GM12892 (cell line): Measurements from ENCODE around the gene NPAS1.

Experiments used
- POLR2A ChIP-seq: IDR thresholded peaks from 2 replicates; pipeline ENCODE4 v1.6.1; 2011; ENCODE audit warnings: low read depth, low read length, control low read depth
- TAF1 ChIP-seq: IDR thresholded peaks from 2 replicates; pipeline ENCODE4 v1.6.1; 2011; ENCODE audit warnings: low read depth, mild to moderate bottlenecking, control low read depth, low read length, borderline replicate concordance

DNA sequence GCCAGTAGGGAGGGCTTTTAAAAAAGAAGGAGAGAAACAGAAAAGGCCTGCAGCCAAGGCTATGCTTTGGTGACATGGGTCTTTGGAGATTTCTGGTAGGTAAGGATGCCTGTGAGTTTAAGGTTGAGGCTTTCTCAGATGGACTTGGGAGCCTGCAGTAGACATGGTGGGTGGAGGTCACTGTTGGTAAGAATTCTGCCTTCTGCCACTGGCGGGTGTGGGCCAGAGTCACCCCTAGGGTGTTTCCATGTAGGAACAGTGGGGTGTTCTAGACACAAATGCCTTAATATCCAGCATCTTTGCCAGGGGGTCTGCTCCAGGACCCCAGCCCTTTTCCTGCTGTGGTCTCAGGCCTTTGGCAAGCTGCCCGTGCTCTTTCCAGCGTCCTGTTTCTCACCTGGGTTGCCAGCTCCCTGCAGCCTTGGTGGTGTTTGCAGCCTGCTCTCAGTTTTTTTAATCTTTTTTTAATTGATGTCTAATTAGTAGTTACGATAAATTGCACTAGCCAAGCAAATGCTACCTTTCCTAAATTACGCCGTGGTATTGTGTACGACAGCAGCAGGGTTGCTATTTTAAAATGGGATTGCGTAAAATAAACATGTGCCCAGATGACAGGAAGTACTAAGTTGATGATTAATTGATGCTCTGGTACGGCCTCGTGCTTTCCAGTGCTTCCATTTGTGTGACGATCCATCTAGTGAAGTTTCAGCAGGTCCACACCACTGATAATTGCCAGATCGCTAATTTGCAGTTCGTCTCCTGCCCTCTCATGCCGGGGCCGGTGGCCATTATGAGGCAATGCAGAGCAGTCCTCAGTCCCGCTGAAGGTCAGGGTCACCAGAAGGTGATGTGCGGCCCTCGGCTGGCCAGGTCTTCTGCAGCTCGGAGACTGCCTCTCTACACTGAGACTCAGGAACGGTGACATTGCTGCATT is 35.3 kb upstream of the NPAS1 start:
- TF ChIP-seq TAF1 (no peak), POLR2A (no peak)
